Transverse colon (tissue), 4 donors: Measurements from ENCODE around the gene SRRM4. TPM values are rescaled to one million over a fixed set of nuclear protein-coding genes. Genes with fewer than 3 reads are reported as not detected.

ENCODE experiments used
- DNase-seq: peaks from one replicate; pipeline ENCODE4 v3.0.0-alpha.2; 2019
- H3K27ac ChIP-seq, 4 donors: fragments of 200-600 bp; sonication (generic); 2 replicates each; pipeline ENCODE4 v1.5.1; 2016 to 2018; ENCODE audit warnings: inconsistent platforms in 4 of 4
- H3K27me3 ChIP-seq: fragments of 200-600 bp; sonication (generic); 2 replicates; pipeline ENCODE4 v1.5.1; 2017; ENCODE audit warnings: inconsistent platforms
- H3K36me3 ChIP-seq, 4 donors: fragments of 200-600 bp; sonication (generic); 2 replicates each; pipeline ENCODE4 v1.5.1; 2017 to 2019; ENCODE audit warnings: inconsistent platforms in 4 of 4
- H3K4me1 ChIP-seq, 4 donors: fragments of 200-600 bp; sonication (generic); 2 replicates each; pipeline ENCODE4 v1.5.1; 2017 to 2020; ENCODE audit warnings: inconsistent platforms in 4 of 4
- H3K4me3 ChIP-seq, 4 donors: fragments of 200-600 bp; sonication (generic); 1 replicate in 1 of 4; 2 replicates in 3 of 4; pipeline versions ENCODE4 v1.5.1 to v1.6.1; 2017 to 2019; ENCODE audit warnings: inconsistent platforms in 4 of 4
- H3K9me3 ChIP-seq, 2 donors: fragments of 200-600 bp; sonication (generic); 2 replicates each; pipeline ENCODE4 v1.5.1; 2017 to 2019; ENCODE audit warnings: inconsistent platforms in 2 of 2
- EP300 ChIP-seq: sonication (generic); formaldehyde crosslinking; IDR thresholded peaks from one replicate; pipeline ENCODE4 v1.6.1; 2017; ENCODE audit warnings: antibody characterized with exemption, low read depth
- POLR2A ChIP-seq: fragments of 450-650 bp; IDR thresholded peaks from one replicate; pipeline ENCODE4 v1.6.1; 2016; ENCODE audit warnings: antibody characterized with exemption, mild to moderate bottlenecking, moderate library complexity
- POLR2AphosphoS5 ChIP-seq, 3 donors: sonication (generic); formaldehyde crosslinking; IDR thresholded peaks; one replicate each; pipeline ENCODE4 v1.6.1; 2016; ENCODE audit warnings: antibody characterized with exemption in 3 of 3
- WGBS, 2 donors: methylation state at CpG; one replicate each; pipeline ENCODE4 v1.1.5; 2018; ENCODE audit warnings: low coverage in 1 of 2; 5-methylcytosine and 5-hydroxymethylcytosine counted together
- in situ Hi-C, 4 donors: fragments of 200-750 bp; cut with MboI; loops; one replicate each; pipeline versions ENCODE4 v1.15.0 to v1.15.1; 2017; ENCODE audit warnings: low sequenced_read_pairs in 3 of 4, low pct_ligation_motif_present in 1 of 4, low pct_unique_long_range_greater_than_20kb in 1 of 4
- intact Hi-C: fragments of 100-400 bp; cut with DNase I; formaldehyde crosslinking; loops from one replicate; pipeline ENCODE4 v1.15.1; 2023; ENCODE audit warnings: low total_unique reads
- total RNA-seq, 4 donors: library from RNA; depleted of rRNA; stranded (reverse); fragments of >200 nt; gene quantifications; one replicate each; pipeline ENCODE4 v1.1.0, GENCODE V29; 2016
- TF ChIP-seq, protein P1 (sequence below), 5 experiments: fragments of 200-600 bp in 3 of 5; fragments of 450-650 bp in 2 of 5; sonication (generic) in 3 of 5; IDR thresholded peaks; 1 replicate in 2 of 5; 2 replicates in 3 of 5; pipeline ENCODE4 v1.5.1; 2016 to 2017; ENCODE audit warnings: antibody characterized with exemption in 5 of 5, inconsistent platforms in 3 of 5, mild to moderate bottlenecking in 2 of 5, moderate library complexity in 1 of 5

The SRRM4 gene
- total RNA-seq, 4 donors from 2014 or later: 0.14 TPM; not detected in 3

- WGBS, 2 donors: 46 to 82% methylated on average over 3 to 7 of the region's 7 CpGs
- no peaks in the 10 kb centered on the region for H3K36me3 ChIP-seq
- in situ Hi-C loops (loop anchor here in 1 of 4 donors (25.0 kb wide), 1 partner anchor 554 kb away; no protein-coding TSS in a partner anchor), intact Hi-C loops (loop anchor here (5.0 to 10.0 kb wide), 2 partner anchors 562 to 1946 kb away; no protein-coding TSS in a partner anchor)
- peaks cover 60% of the 10 kb centered on the region for H3K27me3 ChIP-seq
- no peak overlapping the region for H3K27ac ChIP-seq
- TF ChIP-seq EP300 (no peak), POLR2A (no peak), POLR2AphosphoS5 (IDR thresholded peaks at IDR 0.05) (no peak)
- TF ChIP-seq, protein P1, sequence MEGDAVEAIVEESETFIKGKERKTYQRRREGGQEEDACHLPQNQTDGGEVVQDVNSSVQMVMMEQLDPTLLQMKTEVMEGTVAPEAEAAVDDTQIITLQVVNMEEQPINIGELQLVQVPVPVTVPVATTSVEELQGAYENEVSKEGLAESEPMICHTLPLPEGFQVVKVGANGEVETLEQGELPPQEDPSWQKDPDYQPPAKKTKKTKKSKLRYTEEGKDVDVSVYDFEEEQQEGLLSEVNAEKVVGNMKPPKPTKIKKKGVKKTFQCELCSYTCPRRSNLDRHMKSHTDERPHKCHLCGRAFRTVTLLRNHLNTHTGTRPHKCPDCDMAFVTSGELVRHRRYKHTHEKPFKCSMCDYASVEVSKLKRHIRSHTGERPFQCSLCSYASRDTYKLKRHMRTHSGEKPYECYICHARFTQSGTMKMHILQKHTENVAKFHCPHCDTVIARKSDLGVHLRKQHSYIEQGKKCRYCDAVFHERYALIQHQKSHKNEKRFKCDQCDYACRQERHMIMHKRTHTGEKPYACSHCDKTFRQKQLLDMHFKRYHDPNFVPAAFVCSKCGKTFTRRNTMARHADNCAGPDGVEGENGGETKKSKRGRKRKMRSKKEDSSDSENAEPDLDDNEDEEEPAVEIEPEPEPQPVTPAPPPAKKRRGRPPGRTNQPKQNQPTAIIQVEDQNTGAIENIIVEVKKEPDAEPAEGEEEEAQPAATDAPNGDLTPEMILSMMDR (IDR thresholded peaks at IDR 0.05): no peak
- H3K9me3 ChIP-seq: no peaks in the 10 kb centered on the region
- no peak for DNase-seq
- peaks cover 0 to 6% (median under 1%) of the 10 kb centered on the region in 4 donors for H3K4me1 ChIP-seq
- no peak overlapping the region for H3K4me3 ChIP-seq
Measured at GRCh38 chr12:118982984-118983761, 1.8 kb downstream of the SRRM4 start.

- Histone ChIP-seq H3K27ac (no peak overlapping the region), H3K9me3 (no peaks in the 10 kb centered on the region), H3K4me3 (no peak overlapping the region), H3K27me3 (peaks cover 54% of the 10 kb centered on the region), H3K4me1 (peaks cover 0 to 6% (median under 1%) of the 10 kb centered on the region in 4 donors), H3K36me3 (no peaks in the 10 kb centered on the region)
- TF ChIP-seq, protein P1 (IDR thresholded peaks at IDR 0.05): no peak
- no peak for TF ChIP-seq EP300
- TF ChIP-seq POLR2A: no peak
- no peak for TF ChIP-seq POLR2AphosphoS5 (IDR thresholded peaks at IDR 0.05)
- WGBS, 2 donors: 57% methylated on average over 2 of the region's 2 CpGs; no CpG with 5 or more reads in 1 of the 2 donors
- intact Hi-C loops: loop anchor here (5.0 to 10.0 kb wide), 2 partner anchors 560 to 1947 kb away; no protein-coding TSS in a partner anchor
- in situ Hi-C loops: loop anchor here in 1 of 4 donors (25.0 kb wide), 1 partner anchor 553 kb away; no protein-coding TSS in a partner anchor
- no peak for DNase-seq
Measured at GRCh38 chr12:118984161-118984943, 3.0 kb downstream of the SRRM4 start.

DNA sequence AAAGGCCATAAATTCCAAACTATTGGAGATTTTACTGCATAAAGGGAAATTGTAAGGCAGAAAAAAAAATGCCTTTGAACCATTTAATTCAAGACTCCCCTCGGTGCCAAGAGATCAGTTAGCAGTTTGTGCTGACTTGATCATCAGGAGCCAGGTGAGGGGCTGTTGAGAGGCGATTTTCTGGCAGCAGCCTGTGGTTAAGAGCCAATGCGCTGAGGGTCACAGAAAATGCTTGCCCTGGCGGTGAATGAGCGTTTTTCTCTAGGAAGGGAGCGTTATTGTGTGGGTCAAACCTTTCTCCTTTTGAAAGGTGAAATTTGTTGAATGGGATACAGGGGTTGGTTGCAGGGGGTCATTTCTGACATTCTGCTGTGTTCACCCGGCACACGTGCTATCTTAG is 4.7 kb downstream of the SRRM4 start:
- Histone ChIP-seq H3K27me3 (peaks cover 37% of the 10 kb centered on the region), H3K36me3 (no peaks in the 10 kb centered on the region), H3K9me3 (no peaks in the 10 kb centered on the region), H3K27ac (no peak overlapping the region), H3K4me3 (no peak overlapping the region), H3K4me1 (peaks cover 0 to 2% (median 0%) of the 10 kb centered on the region in 4 donors)
- intact Hi-C loops: loop anchor here (10.0 kb wide), 1 partner anchor 559 kb away; no protein-coding TSS in a partner anchor
- DNase-seq: no peak
- TF ChIP-seq POLR2AphosphoS5 (IDR thresholded peaks at IDR 0.05) (no peak), POLR2A (no peak), EP300 (no peak)
- TF ChIP-seq, protein P1 (IDR thresholded peaks at IDR 0.05): no peak
- in situ Hi-C loops: loop anchor here in 1 of 4 donors (25.0 kb wide), 1 partner anchor 551 kb away; no protein-coding TSS in a partner anchor
- WGBS, 2 donors: 55 to 60% methylated on average over 1 to 8 of the region's 8 CpGs

DNA sequence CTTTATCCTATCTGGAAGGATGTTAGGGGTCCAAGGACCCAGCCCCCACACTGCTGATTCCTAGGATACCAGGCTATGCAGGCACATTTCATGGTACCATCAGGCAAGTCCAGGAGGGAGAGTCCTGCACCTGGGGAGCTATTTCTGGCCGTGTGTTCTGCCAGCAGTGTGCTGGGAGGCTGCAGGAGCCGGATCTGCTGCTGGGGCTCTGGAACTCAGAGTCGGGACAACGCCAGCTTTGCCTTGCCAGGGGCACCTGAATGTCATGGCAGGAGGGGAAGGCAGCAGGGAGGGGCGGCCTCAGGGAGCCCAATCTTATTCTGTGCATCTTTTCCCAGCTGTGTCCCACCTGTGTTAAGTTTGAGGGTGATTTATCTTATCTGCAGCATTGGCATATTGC is 17.8 kb downstream of the SRRM4 start:
- intact Hi-C loops (no loop called here), in situ Hi-C loops (loop anchor here in 1 of 4 donors (25.0 kb wide), 1 partner anchor 538 kb away; no protein-coding TSS in a partner anchor)
- TF ChIP-seq EP300: no peak
- no peak for TF ChIP-seq POLR2AphosphoS5 (IDR thresholded peaks at IDR 0.05)
- TF ChIP-seq, protein P1 (IDR thresholded peaks at IDR 0.05): no peak
- no peak for TF ChIP-seq POLR2A
- peaks cover 5% of the 10 kb centered on the region for H3K27me3 ChIP-seq
- no peak for DNase-seq
- no peak overlapping the region for H3K4me3 ChIP-seq
- WGBS, 2 donors: 41% methylated on average over 5 of the region's 5 CpGs; no CpG with 5 or more reads in 1 of the 2 donors
- no peaks in the 10 kb centered on the region for H3K36me3 ChIP-seq
- no peaks in the 10 kb centered on the region for H3K9me3 ChIP-seq
- H3K27ac ChIP-seq: no peak overlapping the region
- no peaks in the 10 kb centered on the region for H3K4me1 ChIP-seq
